Amniotic epithelial cell (primary cell): ENCODE results near the gene ASIC4.
A peak's percentile ranks its signal among the peaks of the same experiment; 100 is the strongest.

Source experiments
- DNase-seq: peaks from one replicate; pipeline ENCODE4 v3.0.0-alpha.2; 2010; ENCODE audit warnings: low read depth

The ASIC4 gene

GRCh38 chr2:219570194-219570923 lies 56.1 kb downstream of the ASIC4 start:
- no peak for DNase-seq

- DNase-seq, result no peak
These were observed 56.6 kb downstream of the ASIC4 start for GRCh38 chr2:219570924-219571310.

- peak; percentile 97 for DNase-seq
These were observed 57.3 kb downstream of the ASIC4 start, which contains the start of gene OBSL1 for GRCh38 chr2:219571311-219572236. Gene OBSL1, minus strand, starts transcription at chr2:219571539. Its CDS starts 307 bp downstream, at chr2:219571232.

GRCh38 chr2:219572237-219573001 lies 58.1 kb downstream of the ASIC4 start, which contains the start of gene INHA:
Gene INHA, plus strand, starts transcription at chr2:219572310. Its CDS starts 65 bp downstream, at chr2:219572375.
- no peak for DNase-seq

GRCh38 chr2:219573166-219573565 lies 58.9 kb downstream of the ASIC4 start:
- DNase-seq, result no peak

- no peak for DNase-seq
These were observed 60.4 kb downstream of the ASIC4 start for GRCh38 chr2:219574484-219575311.

- no peak for DNase-seq
These were observed 61.6 kb downstream of the ASIC4 start for GRCh38 chr2:219575566-219576504.

- no peak for DNase-seq
These were observed 62.5 kb downstream of the ASIC4 start for GRCh38 chr2:219576505-219577388.

- peak; percentile 93 for DNase-seq
These were observed 64.7 kb downstream of the ASIC4 start for GRCh38 chr2:219578811-219579613.

GRCh38 chr2:219581346-219581745 lies 67.1 kb downstream of the ASIC4 start:
- DNase-seq, result no peak
